Ishikawa (cell line): Measurements from ENCODE around the gene DTX1.

Experiments used
- CEBPB ChIP-seq: IDR thresholded peaks from 2 replicates; pipeline ENCODE4 v1.6.1; 2012
- CREB1 ChIP-seq: IDR thresholded peaks from 2 replicates; pipeline ENCODE4 v1.6.1; 2012; ENCODE audit warnings: low read depth
- EGR1 ChIP-seq: IDR thresholded peaks from 2 replicates; pipeline ENCODE4 v1.6.1; 2012
- EP300 ChIP-seq: IDR thresholded peaks from 2 replicates; pipeline ENCODE4 v1.6.1; 2012; ENCODE audit warnings: borderline replicate concordance
- FOXM1 ChIP-seq: IDR thresholded peaks from 2 replicates; pipeline ENCODE4 v1.6.1; 2012; ENCODE audit warnings: low read depth, borderline replicate concordance
- NFIC ChIP-seq: IDR thresholded peaks from 2 replicates; pipeline ENCODE4 v1.6.1; 2012
- RAD21 ChIP-seq: IDR thresholded peaks from 2 replicates; pipeline ENCODE4 v1.6.1; 2012; ENCODE audit warnings: low read depth
- TAF1 ChIP-seq: IDR thresholded peaks from 2 replicates; pipeline ENCODE4 v1.6.1; 2012; ENCODE audit warnings: low read depth, mild to moderate bottlenecking
- TEAD4 ChIP-seq: IDR thresholded peaks from 2 replicates; pipeline ENCODE4 v1.6.1; 2012
- YY1 ChIP-seq: IDR thresholded peaks from 2 replicates; pipeline ENCODE4 v1.6.1; 2012; ENCODE audit warnings: low read depth
- ZBTB7A ChIP-seq: IDR thresholded peaks from 2 replicates; pipeline ENCODE4 v1.6.1; 2012; ENCODE audit warnings: low read depth
- TF ChIP-seq, protein P1 (sequence below): IDR thresholded peaks from 2 replicates; pipeline ENCODE4 v1.6.1; 2012; ENCODE audit warnings: low read depth, mild to moderate bottlenecking
- TF ChIP-seq, protein P2 (sequence below): IDR thresholded peaks from 2 replicates; pipeline ENCODE4 v1.6.1; 2012

DNA sequence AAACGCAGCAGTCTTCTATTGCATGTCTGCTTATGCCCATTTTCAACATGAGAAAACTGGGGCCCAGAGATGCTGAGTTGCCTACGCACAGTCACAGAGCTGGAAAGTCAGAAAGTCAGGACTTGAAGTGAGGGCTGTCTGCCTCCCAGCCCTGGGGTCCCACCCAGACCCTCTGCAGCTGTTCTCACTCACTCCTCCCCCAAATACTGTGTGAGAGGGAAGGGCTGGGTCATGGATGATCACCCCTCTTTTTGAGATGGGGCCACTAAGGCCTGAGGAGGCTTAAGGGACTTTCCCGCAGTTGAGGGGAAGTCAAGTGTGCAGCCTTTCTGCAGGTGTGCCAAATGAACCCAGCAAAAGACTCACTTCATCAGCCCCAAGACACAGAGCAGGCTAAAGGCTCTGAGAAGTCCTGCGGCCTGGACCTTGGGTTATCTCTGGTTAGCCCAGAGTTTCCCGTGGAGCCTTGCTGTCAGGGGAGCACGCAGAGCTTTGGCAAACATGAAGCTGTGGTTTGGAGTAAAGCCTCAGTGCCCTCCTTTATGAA is 18.7 kb downstream of the DTX1 start:
- no peak for TF ChIP-seq FOXM1
- TF ChIP-seq, protein P1, sequence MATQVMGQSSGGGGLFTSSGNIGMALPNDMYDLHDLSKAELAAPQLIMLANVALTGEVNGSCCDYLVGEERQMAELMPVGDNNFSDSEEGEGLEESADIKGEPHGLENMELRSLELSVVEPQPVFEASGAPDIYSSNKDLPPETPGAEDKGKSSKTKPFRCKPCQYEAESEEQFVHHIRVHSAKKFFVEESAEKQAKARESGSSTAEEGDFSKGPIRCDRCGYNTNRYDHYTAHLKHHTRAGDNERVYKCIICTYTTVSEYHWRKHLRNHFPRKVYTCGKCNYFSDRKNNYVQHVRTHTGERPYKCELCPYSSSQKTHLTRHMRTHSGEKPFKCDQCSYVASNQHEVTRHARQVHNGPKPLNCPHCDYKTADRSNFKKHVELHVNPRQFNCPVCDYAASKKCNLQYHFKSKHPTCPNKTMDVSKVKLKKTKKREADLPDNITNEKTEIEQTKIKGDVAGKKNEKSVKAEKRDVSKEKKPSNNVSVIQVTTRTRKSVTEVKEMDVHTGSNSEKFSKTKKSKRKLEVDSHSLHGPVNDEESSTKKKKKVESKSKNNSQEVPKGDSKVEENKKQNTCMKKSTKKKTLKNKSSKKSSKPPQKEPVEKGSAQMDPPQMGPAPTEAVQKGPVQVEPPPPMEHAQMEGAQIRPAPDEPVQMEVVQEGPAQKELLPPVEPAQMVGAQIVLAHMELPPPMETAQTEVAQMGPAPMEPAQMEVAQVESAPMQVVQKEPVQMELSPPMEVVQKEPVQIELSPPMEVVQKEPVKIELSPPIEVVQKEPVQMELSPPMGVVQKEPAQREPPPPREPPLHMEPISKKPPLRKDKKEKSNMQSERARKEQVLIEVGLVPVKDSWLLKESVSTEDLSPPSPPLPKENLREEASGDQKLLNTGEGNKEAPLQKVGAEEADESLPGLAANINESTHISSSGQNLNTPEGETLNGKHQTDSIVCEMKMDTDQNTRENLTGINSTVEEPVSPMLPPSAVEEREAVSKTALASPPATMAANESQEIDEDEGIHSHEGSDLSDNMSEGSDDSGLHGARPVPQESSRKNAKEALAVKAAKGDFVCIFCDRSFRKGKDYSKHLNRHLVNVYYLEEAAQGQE: no peak
- no peak for TF ChIP-seq TEAD4
- no peak for TF ChIP-seq EP300
- TF ChIP-seq CEBPB: no peak
- TF ChIP-seq CREB1: no peak
- TF ChIP-seq, protein P2, sequence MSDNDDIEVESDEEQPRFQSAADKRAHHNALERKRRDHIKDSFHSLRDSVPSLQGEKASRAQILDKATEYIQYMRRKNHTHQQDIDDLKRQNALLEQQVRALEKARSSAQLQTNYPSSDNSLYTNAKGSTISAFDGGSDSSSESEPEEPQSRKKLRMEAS: no peak
- TF ChIP-seq RAD21: no peak
- TF ChIP-seq EGR1: no peak
- no peak for TF ChIP-seq YY1
- no peak for TF ChIP-seq TAF1
- TF ChIP-seq NFIC: no peak
- no peak for TF ChIP-seq ZBTB7A
